GM21786 (cell line): ENCODE measurements around the gene C1QTNF8.

Experiments used
- ATAC-seq: cut with Tn5 transposase; IDR thresholded peaks from one replicate; pipeline ENCODE4 v1.9.1; 2021; ENCODE audit not compliant: unreplicated experiment

Gene C1QTNF8

DNA sequence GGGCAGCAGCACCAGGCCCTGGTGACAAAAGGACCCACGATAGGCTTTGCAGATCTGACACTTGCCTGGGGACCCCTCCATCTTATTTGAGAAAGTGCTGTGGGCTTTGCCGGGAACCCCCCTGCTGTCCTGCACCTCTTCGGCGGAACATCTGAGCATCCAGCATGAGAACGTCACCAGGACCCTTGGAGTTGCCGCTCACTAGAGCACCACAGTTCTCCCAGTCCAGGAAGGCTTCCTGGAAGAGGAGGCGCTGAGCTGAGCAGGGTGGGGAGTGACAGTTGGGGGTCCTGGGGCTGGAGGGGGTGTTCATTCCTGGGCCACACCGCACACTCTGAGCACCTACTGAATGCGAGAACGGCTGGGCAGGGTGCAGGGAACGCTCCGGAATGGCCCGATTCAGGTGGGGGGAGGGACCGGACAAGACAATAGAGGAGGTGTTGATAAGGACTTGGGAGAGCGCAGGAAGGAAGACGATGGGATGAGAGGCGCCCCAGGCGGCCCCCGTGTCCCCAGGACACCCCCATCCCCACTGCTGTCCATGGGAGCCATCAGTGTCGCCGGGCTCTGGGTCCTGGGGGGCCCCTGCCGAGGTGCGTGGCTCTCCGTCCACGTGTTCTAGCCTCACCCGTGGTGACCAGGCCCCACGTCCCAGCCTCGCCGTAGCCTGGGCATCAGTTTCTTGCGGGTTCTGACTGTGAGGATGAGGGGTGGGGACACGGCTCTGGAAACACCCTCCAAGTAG lies 32.1 kb upstream of the C1QTNF8 start:
- ATAC-seq, result no peak

DNA sequence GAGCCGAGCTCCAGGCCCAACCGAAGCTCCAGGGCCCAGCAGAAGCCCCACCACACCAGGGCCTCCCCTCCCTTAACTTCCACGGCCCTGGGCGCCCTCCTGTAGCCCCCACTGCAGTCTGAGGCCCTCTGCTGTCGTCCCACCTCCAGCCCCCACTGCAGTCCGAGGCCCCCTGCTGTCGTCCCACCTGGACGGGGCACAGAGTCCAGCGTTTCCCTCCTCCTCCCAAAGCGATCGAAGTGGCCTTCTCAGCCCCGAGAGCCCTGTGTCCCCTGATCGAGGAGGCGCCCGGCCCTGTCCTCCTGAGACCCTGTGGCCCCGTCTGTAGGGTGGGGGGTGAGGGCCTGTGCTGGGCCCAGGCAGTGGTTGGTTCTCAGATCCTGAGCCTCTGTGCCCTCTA lies 31.1 kb upstream of the C1QTNF8 start:
- ATAC-seq, result no peak

DNA sequence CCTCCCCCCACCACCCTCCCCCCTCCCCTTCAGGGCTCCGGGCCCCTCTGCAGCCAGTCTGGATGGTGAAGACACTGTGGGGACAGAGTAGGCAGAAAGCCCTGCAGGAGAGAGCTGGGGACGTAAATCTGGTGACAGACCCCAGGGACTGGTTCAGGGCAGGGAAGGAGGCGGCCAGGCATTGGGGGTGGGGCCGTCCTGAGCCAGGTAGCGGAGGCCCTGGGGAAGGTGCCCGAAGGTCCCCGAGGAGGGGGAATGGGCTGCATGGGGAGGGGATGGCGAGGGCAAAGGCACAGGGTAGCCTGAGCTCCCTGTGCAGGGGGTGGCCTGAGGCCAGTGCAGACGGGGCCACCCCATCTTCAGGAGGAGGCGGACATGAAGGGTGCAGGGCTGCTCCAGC lies 30.5 kb upstream of the C1QTNF8 start:
- no peak for ATAC-seq

DNA sequence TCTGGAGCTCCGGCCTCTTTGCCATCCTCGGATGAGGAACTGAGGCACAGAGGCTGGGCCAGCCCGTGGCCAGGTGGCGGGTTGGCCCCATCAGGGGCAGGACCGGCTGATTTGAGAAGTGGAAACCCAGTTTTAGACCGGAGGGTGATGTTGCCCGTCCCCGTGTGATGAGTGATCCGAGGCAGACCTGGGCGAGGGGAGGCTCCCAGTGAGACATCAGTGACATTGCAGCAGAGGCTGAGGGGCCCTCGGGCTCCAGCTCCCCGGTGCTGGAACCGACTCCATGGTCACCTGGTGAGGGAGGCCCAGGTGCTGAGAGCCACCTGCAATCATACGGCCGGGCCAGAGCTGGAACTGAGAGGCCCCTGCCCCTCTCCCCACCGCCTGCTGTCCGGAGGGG lies 30.0 kb upstream of the C1QTNF8 start:
- ATAC-seq, result no peak

GRCh38 chr16:1125471-1125870 lies 29.4 kb upstream of the C1QTNF8 start:
- no peak for ATAC-seq

- ATAC-seq, result no peak
These were observed 28.8 kb upstream of the C1QTNF8 start for GRCh38 chr16:1124795-1125194.

DNA sequence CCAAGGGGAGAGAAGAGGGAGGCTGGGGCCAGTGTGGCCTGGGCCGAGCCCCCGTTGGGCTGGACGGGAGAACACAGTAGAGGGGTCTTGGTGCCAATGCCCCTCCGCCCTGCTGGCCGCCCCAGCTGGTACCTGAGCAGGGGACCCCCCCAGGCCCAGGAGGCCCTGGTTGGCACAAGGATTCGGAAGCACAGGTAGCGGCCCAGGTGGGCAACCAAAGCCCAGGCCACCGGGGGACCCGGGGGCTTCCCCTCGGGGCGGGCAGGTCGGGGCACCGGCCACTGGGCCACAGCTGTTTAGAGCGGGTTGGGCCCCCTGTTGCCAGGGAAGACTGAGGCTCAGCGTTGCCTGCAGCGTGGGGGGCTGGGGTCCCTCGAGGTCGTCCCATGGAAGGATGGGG lies 28.2 kb upstream of the C1QTNF8 start:
- no peak for ATAC-seq

DNA sequence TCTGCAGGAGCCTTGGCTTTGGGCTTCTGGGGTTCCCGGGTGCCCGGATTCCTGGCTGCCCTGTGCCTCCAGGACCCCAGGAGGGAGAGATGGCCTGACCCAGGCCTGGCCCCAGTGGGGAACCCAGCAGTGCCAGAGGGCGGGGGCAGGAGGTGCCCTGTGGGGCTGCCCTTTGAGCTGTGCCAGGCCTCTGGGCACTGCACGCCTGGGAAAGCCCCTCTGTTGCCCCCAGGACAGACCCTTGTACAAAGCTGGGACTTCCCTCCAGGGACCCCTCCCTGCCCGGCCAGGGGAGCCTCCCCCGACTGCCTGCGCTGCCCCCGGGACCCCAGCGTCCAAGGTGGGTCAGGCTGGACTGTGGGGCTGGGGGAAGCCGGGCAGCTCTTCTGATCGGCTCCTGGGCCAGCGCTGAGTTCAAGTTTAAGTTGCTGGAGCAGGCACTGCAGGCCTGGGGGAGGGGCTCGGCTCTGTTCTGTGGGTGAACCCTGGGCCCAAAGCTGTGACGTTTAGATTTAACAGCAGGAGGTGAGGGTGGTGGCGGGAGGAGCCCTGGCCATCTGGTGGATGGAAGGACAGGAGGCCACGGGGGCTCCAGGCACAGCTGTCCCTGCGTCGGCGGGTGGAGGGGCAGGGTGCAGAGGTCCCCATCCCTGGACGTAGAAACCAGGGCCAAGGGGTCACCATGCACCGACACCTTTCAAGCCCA lies 27.6 kb upstream of the C1QTNF8 start:
- ATAC-seq, result no peak

- ATAC-seq, result no peak
These were observed 26.3 kb upstream of the C1QTNF8 start for GRCh38 chr16:1122398-1122765.

DNA sequence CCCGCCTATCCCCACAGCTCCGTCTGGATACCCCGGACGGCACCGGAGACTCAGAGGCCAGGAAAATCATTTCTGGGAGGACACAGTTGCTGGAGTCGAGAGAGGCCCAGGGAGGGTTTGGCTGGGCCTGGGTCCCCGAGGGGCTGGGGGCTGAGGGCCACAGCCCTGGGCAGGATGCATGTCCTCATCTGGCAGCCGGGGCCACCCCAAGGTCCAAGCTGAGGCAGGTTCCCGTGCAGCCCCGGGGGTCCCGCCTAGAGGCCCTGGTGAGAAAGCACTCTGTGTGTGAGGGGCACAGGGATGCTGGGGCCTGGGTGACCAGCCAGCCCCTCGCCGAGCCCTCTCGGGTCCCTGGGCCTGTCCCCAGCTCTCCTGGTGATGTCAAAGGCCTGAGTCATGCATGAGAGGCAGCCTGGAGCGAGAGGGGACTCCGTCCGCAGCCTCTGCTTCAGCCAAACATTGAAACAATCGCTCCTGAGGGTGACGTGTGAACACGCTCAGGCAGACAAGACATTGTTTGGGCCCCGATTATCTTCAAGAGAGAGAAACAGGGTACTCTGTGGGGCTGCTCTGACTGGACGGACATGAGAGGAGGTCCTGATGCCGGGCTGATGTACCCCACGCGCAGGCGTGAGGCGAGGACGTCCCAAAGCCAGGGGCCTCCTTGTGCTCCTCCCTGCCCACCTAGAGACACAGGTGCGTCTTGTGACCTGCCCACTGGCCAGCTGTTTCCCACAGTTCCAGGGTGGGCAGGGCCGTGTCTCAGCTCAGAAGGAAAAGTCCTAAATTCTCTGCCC lies 25.8 kb upstream of the C1QTNF8 start:
- ATAC-seq, result no peak

DNA sequence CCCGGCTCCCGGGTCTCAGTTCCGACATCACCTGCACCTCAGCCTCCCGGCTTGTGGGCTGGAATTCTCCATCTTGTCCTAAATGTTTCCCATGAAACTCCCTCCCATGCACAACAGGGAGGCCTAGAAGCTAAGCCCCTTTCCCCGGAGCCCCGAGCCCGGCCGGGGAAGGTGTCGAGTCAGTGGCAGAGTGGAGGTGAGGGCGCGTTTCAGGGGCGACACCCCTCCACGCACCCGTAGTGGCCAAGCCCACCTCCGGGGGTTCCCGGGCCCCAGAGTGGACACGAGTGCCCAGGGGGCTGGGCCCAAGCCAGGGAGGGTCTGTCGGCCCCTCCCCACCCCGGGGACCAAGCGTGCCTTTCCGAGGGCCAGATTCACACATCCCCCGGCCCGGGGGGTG lies 25.0 kb upstream of the C1QTNF8 start:
- no peak for ATAC-seq

DNA sequence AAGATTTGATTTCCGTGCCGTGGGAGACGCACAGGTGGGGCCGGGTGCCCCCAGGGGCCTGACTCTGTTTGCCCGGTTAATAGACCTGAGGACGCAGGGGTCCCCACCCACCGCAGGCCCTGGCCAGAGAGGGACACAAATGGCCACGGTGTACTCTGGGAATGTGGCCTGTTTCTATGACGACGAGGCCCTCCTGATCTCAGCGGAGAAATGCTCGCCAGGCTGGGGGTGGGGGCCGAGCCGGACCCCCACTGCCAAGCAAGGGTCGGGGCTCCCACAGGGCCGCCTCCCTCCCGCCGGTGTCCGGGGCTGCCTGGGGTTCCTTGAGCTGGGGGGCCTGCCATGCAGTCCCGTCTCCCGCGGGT lies 24.5 kb upstream of the C1QTNF8 start:
- ATAC-seq, result no peak

GRCh38 chr16:1119766-1120576 lies 23.9 kb upstream of the C1QTNF8 start:
- ATAC-seq, result no peak

DNA sequence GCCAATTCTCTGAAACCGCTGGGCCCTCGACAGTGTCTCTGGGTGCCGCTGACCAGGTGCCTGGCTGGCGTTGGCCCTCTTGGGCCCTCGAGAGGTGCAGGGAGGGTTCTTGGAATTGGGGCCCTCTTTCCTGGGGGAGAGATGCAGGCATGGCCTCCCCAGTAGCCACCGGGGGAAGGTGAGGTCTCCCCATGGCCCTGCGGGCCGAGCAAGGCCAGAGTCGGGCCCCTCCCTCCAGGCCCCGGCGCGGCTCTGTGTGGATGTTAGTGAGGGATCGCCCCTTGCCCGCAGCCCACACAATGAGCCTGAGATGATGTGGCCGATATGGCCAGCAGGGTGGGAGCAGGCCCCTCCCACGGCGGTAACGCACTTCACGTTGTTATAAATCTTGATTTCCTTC lies 23.1 kb upstream of the C1QTNF8 start:
- ATAC-seq, result no peak

GRCh38 chr16:1117926-1118325 lies 21.9 kb upstream of the C1QTNF8 start:
- no peak for ATAC-seq

- no peak for ATAC-seq
These were observed 21.3 kb upstream of the C1QTNF8 start for GRCh38 chr16:1117176-1117900.

DNA sequence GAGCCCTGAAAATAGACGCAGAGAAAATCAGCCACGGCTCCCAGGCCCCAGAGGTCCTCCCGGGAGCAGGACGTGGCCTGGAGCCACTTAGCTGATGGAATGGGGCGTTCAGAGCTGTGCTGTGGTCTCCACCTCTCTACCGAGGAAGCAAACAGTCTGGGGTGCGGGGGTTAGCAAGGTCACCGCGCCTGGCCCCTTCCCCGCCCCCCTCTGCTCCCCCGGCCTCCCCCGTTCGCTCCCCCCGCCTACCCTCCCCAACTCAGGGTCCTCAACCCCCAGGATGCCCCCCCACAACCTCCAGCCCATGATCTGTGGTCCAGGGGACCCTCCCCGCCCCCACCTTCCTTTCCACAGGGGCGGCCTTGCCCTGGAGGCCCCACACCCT lies 20.6 kb upstream of the C1QTNF8 start:
- ATAC-seq, result no peak

GRCh38 chr16:1113889-1114526 lies 18.0 kb upstream of the C1QTNF8 start:
- no peak for ATAC-seq

DNA sequence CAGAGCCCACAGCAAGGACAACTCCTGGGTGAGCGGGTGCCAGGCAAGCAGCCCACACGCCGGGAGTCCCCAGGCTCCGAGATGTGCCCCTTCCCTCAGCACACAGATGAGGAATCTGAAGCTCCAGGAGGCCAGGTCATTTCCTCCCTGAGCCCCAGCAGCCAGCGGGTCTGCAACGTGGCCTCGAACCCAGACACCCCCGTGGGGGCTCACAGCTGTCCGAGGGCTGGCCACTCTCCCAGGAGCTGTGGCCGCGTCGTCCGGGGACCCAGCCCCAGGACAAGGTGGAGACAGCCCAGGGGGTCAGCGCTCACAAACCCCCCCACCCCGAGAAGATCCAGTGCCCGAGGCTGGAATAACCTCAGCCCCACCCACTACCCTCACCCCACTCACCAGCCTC lies 17.4 kb upstream of the C1QTNF8 start:
- no peak for ATAC-seq

- no peak for ATAC-seq
These were observed 16.6 kb upstream of the C1QTNF8 start for GRCh38 chr16:1112506-1113184.
